Neutrophil (primary cell): ENCODE results near the gene OR1L4.

Experiments
- H3K27ac ChIP-seq: fragments of 200-600 bp; sonication (generic); 2 replicates; pipeline ENCODE4 v1.5.1; 2016; ENCODE audit warnings: mild to moderate bottlenecking, moderate library complexity
- H3K27me3 ChIP-seq: fragments of 200-600 bp; sonication (generic); 2 replicates; pipeline ENCODE4 v1.6.0; 2016; ENCODE audit warnings: mild to moderate bottlenecking
- H3K36me3 ChIP-seq: fragments of 200-600 bp; sonication (generic); 2 replicates; pipeline ENCODE4 v1.5.1; 2017
- H3K4me1 ChIP-seq, 2 experiments: fragments of 200-600 bp in 1 of 2; sonication (generic) in 1 of 2; 1 replicate in 1 of 2; 2 replicates in 1 of 2; pipeline versions ENCODE4 v1.5.1 to v1.6.1; 2013 to 2016; ENCODE audit warnings: low read depth in 1 of 2, low read length in 1 of 2, mild to moderate bottlenecking in 1 of 2, moderate library complexity in 1 of 2; ENCODE audit not compliant: control insufficient read depth in 1 of 2, insufficient read depth in 1 of 2
- H3K4me3 ChIP-seq, 2 experiments: fragments of 200-600 bp in 1 of 2; sonication (generic) in 1 of 2; 1 replicate in 1 of 2; 2 replicates in 1 of 2; pipeline ENCODE4 v1.5.1; 2013 to 2016; ENCODE audit warnings: low read depth in 1 of 2, low read length in 1 of 2, mild to moderate bottlenecking in 1 of 2, moderate library complexity in 1 of 2
- H3K9me3 ChIP-seq: fragments of 200-600 bp; sonication (generic); 2 replicates; pipeline ENCODE4 v1.5.1; 2016
- TF ChIP-seq, protein P1 (sequence below): fragments of 200-600 bp; sonication (generic); IDR thresholded peaks from 2 replicates; pipeline ENCODE4 v1.5.1; 2016; ENCODE audit warnings: antibody characterized with exemption

OR1L4 gene

DNA sequence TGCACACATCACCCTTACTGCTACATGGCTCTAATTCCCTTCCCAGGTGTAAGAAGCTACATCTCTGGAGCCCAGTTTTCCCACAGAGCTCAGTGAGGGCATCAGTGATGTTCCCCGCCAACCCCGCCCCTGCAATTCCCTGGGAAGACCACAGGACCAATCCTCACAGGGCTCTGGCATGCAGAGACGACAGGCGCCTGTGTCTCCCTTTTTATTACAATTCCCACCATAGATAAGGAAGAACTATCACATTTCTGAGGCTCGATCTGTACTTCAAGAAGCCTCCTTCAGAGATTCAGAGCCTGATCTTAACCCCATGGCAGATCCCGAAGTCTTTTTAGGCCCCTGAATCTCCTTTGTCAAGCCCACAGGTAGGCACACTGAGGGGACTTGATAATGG is 18.2 kb downstream of the OR1L4 start, which contains the start of gene OR1L6:
TSS of gene OR1L6 (plus strand) at position 301 of the 400 bp plus-strand sequence. CDS start 7,545 bp downstream, outside the sequence.
- TF ChIP-seq, protein P1, sequence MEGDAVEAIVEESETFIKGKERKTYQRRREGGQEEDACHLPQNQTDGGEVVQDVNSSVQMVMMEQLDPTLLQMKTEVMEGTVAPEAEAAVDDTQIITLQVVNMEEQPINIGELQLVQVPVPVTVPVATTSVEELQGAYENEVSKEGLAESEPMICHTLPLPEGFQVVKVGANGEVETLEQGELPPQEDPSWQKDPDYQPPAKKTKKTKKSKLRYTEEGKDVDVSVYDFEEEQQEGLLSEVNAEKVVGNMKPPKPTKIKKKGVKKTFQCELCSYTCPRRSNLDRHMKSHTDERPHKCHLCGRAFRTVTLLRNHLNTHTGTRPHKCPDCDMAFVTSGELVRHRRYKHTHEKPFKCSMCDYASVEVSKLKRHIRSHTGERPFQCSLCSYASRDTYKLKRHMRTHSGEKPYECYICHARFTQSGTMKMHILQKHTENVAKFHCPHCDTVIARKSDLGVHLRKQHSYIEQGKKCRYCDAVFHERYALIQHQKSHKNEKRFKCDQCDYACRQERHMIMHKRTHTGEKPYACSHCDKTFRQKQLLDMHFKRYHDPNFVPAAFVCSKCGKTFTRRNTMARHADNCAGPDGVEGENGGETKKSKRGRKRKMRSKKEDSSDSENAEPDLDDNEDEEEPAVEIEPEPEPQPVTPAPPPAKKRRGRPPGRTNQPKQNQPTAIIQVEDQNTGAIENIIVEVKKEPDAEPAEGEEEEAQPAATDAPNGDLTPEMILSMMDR = no peak
- H3K4me3 ChIP-seq = no peak within 1 kb of the TSS
- H3K27me3 ChIP-seq = no peaks in the 10 kb centered on the region
- H3K9me3 ChIP-seq = no peaks in the 10 kb centered on the region
- H3K27ac ChIP-seq = no peak within 1 kb of the TSS
- H3K36me3 ChIP-seq = no peaks in the 10 kb centered on the region
- H3K4me1 ChIP-seq = no peaks in the 10 kb centered on the region

DNA sequence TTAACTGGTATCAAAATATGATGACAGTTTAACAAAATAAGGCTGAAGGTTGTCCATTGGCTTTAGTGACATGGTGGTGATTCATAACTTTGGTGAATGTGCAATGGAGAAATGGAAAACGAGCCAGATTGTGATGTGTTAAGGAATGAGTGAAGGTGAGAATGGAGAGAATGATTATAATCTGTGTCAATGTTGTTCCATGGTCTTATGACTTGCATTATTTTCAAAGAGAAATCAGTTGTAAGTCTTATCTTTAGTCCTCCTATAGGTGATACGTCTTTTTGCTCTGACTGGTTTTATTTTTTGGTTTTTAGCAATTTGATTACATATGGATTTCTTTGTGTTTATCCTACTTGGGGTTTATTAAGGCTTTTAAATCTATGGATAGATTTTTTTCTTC is 31.0 kb downstream of the OR1L4 start:
- TF ChIP-seq, protein P1 = no peak
- no peaks in the 10 kb centered on the region for H3K27me3 ChIP-seq

DNA sequence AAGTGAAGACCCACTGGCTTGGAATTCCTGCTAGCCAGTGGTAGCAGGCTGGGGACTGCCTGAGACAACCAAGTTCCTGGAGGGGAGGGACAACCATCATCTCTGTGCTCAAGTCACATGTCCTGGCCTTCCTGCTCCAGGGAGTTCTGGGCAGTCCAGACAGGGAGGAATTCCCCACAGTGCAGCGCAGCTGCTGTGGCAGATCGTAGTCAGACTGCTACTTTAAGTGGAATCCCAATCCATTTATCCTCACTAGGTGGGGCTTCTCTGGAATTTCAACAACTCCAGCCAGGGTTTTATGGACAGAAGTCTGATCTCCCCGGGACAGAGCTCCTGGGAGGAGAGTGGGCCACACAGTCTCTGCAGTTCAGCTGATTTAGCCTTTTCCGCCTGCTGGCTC is 44.0 kb downstream of the OR1L4 start:
- Histone ChIP-seq H3K27me3 (no peaks in the 10 kb centered on the region), H3K27ac (no peak overlapping the region)

More for the DNA sequence above, 31.0 kb downstream of the OR1L4 start:
- H3K4me3 ChIP-seq = no peak overlapping the region
- no peaks in the 10 kb centered on the region for H3K36me3 ChIP-seq
- H3K4me1 ChIP-seq = peaks cover 0 to 10% of the 10 kb centered on the region in 2 experiments
- no peak overlapping the region for H3K27ac ChIP-seq
- H3K9me3 ChIP-seq = no peaks in the 10 kb centered on the region

More for the DNA sequence above, 44.0 kb downstream of the OR1L4 start:
- Histone ChIP-seq H3K4me1 (no peaks in the 10 kb centered on the region), H3K4me3 (no peak overlapping the region), H3K36me3 (no peaks in the 10 kb centered on the region), H3K9me3 (no peaks in the 10 kb centered on the region)
- TF ChIP-seq, protein P1 = no peak
